HepG2 (cell line): ENCODE results near the gene SERINC1. TPM values are rescaled to one million over a fixed set of nuclear protein-coding genes. Genes with fewer than 3 reads are reported as not detected.

Experiments
- ASH2L ChIP-seq: fragments of 300-600, 200-600 bp; sonication (generic); IDR thresholded peaks from 2 replicates; pipeline ENCODE4 v1.7.0; 2017; ENCODE audit warnings: low read depth, mild to moderate bottlenecking, moderate library complexity, mixed read lengths, low read length; ENCODE audit not compliant: insufficient read length
- FLYWCH1 ChIP-seq: sonication (generic); formaldehyde crosslinking; IDR thresholded peaks from 2 replicates; pipeline ENCODE4 v1.8.1; 2023; ENCODE audit warnings: mild to moderate bottlenecking, missing genetic modification reagents
- FOXC1 ChIP-seq: sonication (generic); formaldehyde crosslinking; IDR thresholded peaks from 2 replicates; pipeline ENCODE4 v1.8.0; 2022; ENCODE audit warnings: mild to moderate bottlenecking, missing genetic modification reagents, borderline replicate concordance
- NFATC3 ChIP-seq: sonication (generic); formaldehyde crosslinking; IDR thresholded peaks from 2 replicates; pipeline ENCODE4 v1.5.1; 2020; ENCODE audit warnings: mild to moderate bottlenecking, missing genetic modification reagents
- NFRKB ChIP-seq: fragments of 450-650 bp; IDR thresholded peaks from 2 replicates; pipeline ENCODE4 v1.6.1; 2017
- POGZ ChIP-seq: sonication (generic); formaldehyde crosslinking; IDR thresholded peaks from 2 replicates; pipeline ENCODE4 v1.4.0; 2020; ENCODE audit warnings: mild to moderate bottlenecking, missing genetic modification reagents
- PRPF4 ChIP-seq: fragments of 200-400 bp; formaldehyde crosslinking; IDR thresholded peaks from 2 replicates; pipeline ENCODE4 v1.6.1; 2016; ENCODE audit warnings: low read length, low read depth; ENCODE audit not compliant: poor library complexity, severe bottlenecking
- SAFB2 ChIP-seq: sonication (generic); formaldehyde crosslinking; IDR thresholded peaks from 2 replicates; pipeline ENCODE4 v1.5.1; 2020; ENCODE audit warnings: missing genetic modification reagents, low read depth, mild to moderate bottlenecking, borderline replicate concordance
- SETDB1 ChIP-seq: sonication (generic); formaldehyde crosslinking; IDR thresholded peaks from 2 replicates; pipeline ENCODE4 v1.5.1; 2020; ENCODE audit warnings: missing genetic modification reagents, mild to moderate bottlenecking, borderline replicate concordance
- SSRP1 ChIP-seq: IDR thresholded peaks from 2 replicates; pipeline ENCODE4 v1.6.1; 2016; ENCODE audit warnings: control low read depth
- SYNCRIP ChIP-seq: fragments of 200-400 bp; formaldehyde crosslinking; IDR thresholded peaks from 2 replicates; pipeline ENCODE4 v1.6.1; 2018; ENCODE audit warnings: mild to moderate bottlenecking, low read depth, low read length; ENCODE audit not compliant: insufficient read depth
- XRCC5 ChIP-seq: fragments of 200-400 bp; formaldehyde crosslinking; optimal IDR thresholded peaks from 2 replicates; pipeline ENCODE3; 2017; ENCODE audit warnings: mild to moderate bottlenecking, low read length
- ZNF282 ChIP-seq: fragments of 450-650 bp; IDR thresholded peaks from 2 replicates; pipeline ENCODE4 v1.6.1; 2018; ENCODE audit not compliant: partially characterized antibody
- ZNF317 ChIP-seq: sonication (generic); formaldehyde crosslinking; IDR thresholded peaks from 2 replicates; pipeline ENCODE4 v1.5.0; 2020; ENCODE audit warnings: mild to moderate bottlenecking, missing genetic modification reagents
- ZNF382 ChIP-seq: sonication (generic); formaldehyde crosslinking; IDR thresholded peaks from 2 replicates; pipeline ENCODE4 v1.5.0; 2020; ENCODE audit warnings: missing genetic modification reagents, mild to moderate bottlenecking, borderline replicate concordance
- ZNF543 ChIP-seq: sonication (generic); formaldehyde crosslinking; IDR thresholded peaks from 2 replicates; pipeline ENCODE4 v1.4.0; 2020; ENCODE audit warnings: mild to moderate bottlenecking, missing genetic modification reagents
- ZNF552 ChIP-seq: sonication (generic); formaldehyde crosslinking; IDR thresholded peaks from 2 replicates; pipeline ENCODE4 v1.9.0; 2022; ENCODE audit warnings: missing genetic modification reagents, mild to moderate bottlenecking, borderline replicate concordance
- ZNF776 ChIP-seq: sonication (generic); formaldehyde crosslinking; IDR thresholded peaks from 2 replicates; pipeline ENCODE4 v1.4.0; 2020; ENCODE audit warnings: mild to moderate bottlenecking, missing genetic modification reagents
- ZNF816 ChIP-seq: sonication (generic); formaldehyde crosslinking; IDR thresholded peaks from 2 replicates; pipeline ENCODE4 v1.8.0; 2022; ENCODE audit warnings: missing genetic modification reagents, mild to moderate bottlenecking, borderline replicate concordance
- polyA plus RNA-seq, 8 experiments: library from polyadenylated mRNA; depleted of rRNA in 3 of 8; stranded (reverse) in 7 of 8; unstranded in 1 of 8; fragments of >200 nt; fragmentation: Illumina TruSeq in 4 of 8; extraction: Trizol in 4 of 8; gene quantifications; 2 replicates each; pipeline versions ENCODE4 v1.2.1 to v1.2.3, GENCODE V29; 2011 to 2016; ENCODE audit warnings: low read depth in 4 of 8, missing spikeins in 1 of 8, mixed read lengths in 1 of 8; ENCODE audit not compliant: insufficient read depth in 1 of 8
- total RNA-seq, 5 experiments: library from RNA; depleted of rRNA; stranded (reverse); fragments of >200 nt; fragmentation: Illumina TruSeq; extraction: Trizol; gene quantifications; 2 replicates each; pipeline ENCODE4 v1.2.3, GENCODE V29; 2016; ENCODE audit warnings: low read depth in 1 of 5
- TF ChIP-seq, protein P1 (sequence below): sonication (generic); formaldehyde crosslinking; IDR thresholded peaks from 2 replicates; pipeline ENCODE4 v1.8.0; 2022; ENCODE audit warnings: mild to moderate bottlenecking, missing genetic modification reagents; ENCODE audit not compliant: insufficient replicate concordance

Gene SERINC1
- total and polyA plus RNA-seq, 2 of the 13 experiments (the other 11 are each of a cell fraction or from before 2014, with no cell fraction given) = 93.5 to 112 TPM

DNA sequence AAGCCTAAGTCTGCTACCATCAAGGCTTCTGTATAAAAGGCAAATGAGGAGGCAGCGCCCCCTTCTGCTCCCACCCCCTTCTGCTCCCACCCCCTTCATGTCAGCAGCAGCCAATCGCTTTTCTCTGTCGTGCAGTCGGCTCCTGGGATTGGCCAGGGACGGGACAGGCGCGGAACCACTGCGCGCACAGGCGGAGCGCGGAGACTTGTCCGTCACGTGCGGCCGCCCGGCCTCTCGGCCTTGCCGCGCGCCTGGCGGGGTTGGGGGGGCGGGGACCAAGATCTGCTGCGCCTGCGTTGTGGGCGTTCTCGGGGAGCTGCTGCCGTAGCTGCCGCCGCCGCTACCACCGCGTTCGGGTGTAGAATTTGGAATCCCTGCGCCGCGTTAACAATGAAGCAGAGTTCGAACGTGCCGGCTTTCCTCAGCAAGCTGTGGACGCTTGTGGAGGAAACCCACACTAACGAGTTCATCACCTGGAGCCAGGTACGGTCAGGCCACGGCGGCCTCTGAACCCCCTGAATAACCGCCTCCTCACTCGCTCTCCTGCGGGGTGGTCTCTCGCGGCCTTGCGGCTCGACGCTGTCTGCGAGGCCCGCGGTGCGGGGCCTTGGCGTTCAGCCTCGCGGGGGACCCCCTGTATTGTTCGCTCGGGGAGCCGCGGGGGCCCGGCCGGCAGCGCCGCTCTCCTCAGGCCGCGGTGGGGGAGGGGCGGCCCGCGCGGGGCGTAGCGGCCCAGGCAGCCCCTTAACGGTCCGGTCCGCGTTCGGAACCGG lies 72.1 kb downstream of the SERINC1 start, which contains the start of gene HSF2 (continued):
- TF ChIP-seq SAFB2 (peak; percentile 84; the same call in 1 of the 2 replicates), ZNF552 (no peak), NFATC3 (peak; percentile 42; the same call in 1 of the 2 replicates), ZNF776 (peak; percentile 93; the same call in 1 of the 2 replicates), ZNF282 (no peak), FOXC1 (CRISPR knock-in tag) (peak; percentile 92), ZNF317 (peak; percentile 61; the same call in 1 of the 2 replicates), XRCC5 (no peak), SYNCRIP (no peak), POGZ (CRISPR knock-in tag) (peak; percentile 98), ZNF382 (CRISPR knock-in tag) (no peak), SETDB1 (no peak), ASH2L (peak; percentile 98), SSRP1 (CRISPR knock-in tag) (no peak), ZNF543 (peak; percentile 79), ZNF816 (CRISPR knock-in tag) (peak; percentile 67; the same call in 1 of the 2 replicates), FLYWCH1 (CRISPR knock-in tag) (peak; percentile 69; the same call in 1 of the 2 replicates), NFRKB (no peak), PRPF4 (peak; percentile 41)
- TF ChIP-seq, protein P1, sequence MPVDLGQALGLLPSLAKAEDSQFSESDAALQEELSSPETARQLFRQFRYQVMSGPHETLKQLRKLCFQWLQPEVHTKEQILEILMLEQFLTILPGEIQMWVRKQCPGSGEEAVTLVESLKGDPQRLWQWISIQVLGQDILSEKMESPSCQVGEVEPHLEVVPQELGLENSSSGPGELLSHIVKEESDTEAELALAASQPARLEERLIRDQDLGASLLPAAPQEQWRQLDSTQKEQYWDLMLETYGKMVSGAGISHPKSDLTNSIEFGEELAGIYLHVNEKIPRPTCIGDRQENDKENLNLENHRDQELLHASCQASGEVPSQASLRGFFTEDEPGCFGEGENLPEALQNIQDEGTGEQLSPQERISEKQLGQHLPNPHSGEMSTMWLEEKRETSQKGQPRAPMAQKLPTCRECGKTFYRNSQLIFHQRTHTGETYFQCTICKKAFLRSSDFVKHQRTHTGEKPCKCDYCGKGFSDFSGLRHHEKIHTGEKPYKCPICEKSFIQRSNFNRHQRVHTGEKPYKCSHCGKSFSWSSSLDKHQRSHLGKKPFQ (CRISPR knock-in tag) = no peak
